GM19372 (cell line): ENCODE results near the gene TMEM250.

Experiments used
- ATAC-seq: cut with Tn5 transposase; IDR thresholded peaks from one replicate; pipeline ENCODE4 v1.9.1; 2021; ENCODE audit warnings: mild to moderate bottlenecking, low read depth, moderate library complexity; ENCODE audit not compliant: unreplicated experiment

TMEM250 gene

DNA sequence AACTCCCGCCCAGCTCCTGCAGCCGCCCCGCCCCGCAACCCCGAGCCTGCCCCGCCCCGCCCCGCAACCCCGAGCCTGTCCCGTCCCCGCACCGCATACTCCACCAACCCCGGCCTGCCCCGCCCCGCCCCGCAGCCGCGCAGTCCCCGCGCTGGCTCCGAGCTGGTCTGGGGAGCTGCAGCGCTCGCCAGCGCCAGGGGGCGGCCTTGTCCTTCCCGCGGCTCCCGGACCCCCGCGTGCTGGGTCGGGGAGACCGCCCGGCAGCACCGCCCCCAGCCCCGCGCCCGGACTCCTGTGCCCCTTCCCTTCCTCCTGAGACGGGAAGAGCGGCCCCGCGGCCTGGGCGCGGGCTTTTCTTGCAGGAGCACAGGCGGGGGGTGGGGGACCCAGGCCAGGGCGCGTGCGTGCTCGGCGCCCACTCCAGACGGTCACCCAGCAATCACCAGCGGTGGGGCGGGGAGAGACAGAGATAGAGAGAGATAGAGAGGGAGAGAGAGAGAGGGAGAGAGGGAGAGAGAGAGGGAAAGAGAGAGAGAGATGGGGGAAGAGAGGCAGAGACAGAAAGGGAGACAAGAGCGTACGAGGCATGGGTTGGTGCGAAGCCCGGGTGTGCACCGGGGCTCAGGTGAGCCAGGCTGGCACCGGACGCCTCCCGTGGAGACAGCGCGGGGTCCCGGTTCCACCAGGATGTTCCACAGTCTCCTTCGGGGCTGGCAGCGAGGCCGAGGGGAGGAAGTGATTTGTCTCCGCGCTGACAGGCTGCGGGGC is 14.7 kb upstream of the TMEM250 start:
- ATAC-seq = no peak

- ATAC-seq = no peak
These were observed 13.9 kb upstream of the TMEM250 start for GRCh38 chr9:136132512-136133050.

DNA sequence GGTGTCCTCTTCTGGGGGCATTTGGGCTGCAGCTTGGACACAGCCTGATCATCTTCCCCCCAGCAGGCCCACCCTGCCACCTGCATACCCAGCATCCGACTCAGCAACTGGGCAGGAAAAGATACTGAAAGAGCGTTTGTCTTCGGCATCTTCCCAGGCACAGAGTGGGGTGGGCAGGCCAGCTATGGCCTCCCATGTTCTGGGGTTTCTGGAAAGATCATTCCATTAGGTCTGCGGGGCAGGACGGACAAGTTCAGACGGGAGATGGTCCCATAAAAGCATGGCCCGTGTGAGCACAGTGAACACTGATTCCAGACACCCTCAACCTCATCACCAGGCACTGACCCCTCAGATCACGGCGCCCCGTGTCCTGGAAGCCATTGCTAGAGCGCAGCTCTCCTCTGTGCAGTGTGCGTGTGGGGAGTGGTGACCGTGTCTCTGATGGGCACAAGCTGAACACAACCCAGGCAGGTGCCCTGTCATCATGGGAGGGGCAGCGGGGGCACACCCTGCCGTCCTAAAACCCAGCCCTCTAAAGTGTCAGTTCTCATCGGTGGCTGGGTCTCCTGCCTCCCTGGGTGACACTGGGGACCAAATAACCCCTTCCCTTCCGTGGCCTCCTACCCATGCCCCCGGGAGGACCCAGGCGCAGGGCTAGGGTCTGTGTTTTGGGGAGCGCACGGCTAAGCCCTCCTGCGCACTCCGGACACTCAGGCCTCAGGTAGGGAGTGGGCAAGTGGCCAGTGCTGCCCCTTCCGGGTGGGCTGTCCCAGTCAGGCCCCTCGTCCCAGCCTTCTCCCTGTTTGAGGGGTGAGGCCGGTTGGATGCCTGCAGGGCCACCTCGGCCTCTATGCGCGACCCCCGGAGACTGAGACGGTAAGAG is 13.2 kb upstream of the TMEM250 start:
- ATAC-seq = no peak

GRCh38 chr9:136129176-136129575 is 10.5 kb upstream of the TMEM250 start:
- ATAC-seq = no peak

- no peak for ATAC-seq
These were observed 9.8 kb upstream of the TMEM250 start for GRCh38 chr9:136128436-136128835.

DNA sequence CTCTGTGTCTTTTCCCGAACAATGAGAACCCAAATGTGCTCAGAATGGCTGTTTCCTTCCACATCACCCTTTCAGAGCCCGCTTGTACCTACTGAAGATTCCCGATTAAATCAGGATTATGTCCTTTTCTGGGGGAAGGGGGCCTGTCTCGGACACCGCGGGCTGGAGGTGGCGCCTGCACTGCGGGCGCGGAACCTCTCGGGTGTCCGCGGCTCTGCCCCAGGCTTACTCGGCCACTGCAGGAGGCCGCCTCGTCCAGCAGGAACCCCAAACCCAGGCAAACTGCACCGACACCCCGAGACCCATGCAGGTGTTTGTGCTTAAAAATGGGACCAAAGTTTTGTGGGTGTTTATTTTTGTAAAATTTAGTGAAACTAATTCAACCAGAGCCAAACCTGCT is 8.6 kb upstream of the TMEM250 start:
- ATAC-seq = no peak

- no peak for ATAC-seq
These were observed 6.5 kb upstream of the TMEM250 start for GRCh38 chr9:136124976-136125692.

DNA sequence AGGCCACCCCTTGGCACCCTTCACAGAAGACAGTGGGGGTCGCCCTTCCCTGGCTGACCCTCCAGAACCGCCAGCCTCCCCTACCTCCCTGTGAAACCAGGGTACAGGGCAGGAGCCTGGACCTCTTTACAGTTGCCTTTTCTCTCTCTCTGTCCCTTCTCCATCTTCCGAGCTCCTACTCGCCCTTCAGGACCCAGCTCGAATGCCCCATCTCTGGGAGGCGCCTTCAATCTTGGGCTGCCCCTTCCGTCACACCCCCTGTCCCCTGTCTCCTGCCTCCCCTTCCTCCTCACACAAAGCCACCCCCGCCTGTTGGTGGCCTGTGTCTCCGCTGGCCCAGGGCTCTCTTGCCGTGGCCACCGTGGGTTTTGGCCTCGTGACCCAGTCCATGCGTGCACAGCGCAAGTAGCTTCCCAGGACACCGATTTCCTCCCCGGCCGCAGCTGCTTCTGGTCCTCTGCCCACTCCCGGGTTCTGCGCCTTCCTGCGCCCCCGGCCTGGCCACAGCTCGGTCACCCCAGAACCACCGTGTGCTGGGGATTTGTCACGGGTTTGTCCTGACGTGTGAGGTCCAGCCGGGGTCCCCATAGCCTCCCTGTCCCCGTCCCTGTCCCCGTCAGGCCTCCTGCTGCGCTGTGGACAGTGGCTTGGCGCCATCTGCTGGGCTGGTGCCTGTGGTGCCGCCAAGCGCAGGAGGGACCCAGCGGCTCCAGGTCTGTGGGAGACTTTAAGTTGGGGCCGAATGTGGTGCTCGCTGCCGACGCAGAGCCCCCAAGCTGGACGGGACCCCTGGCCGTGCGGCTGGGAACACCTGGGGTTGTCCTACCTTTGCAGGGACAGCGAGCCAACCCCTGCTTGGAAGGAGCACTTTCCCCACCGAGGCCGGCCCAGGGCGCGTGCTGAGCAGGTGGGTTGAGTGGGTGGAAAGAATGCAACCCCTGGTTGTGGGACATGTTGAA is 4.0 kb upstream of the TMEM250 start:
- no peak for ATAC-seq

DNA sequence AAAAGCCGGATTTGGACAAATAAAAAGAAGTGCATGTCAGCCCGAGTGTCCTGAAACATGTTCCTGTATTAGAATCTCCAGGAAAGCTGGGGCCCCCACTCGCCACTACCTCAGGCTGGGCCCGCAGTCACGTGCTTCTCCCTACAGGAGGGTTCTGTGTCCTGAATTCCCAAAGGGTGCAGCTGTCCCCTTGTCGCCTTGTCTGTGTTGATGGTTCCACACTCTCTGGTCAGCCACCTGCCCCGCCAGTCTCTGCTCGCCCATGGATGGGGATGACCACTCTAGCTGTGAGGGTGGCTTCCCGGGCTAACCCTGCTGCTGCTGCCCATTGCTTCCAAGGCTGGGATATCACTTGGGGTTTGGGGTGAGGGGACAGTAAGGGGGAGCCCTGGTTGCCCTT is 3.1 kb upstream of the TMEM250 start:
- ATAC-seq = no peak

GRCh38 chr9:136120438-136120844 is 1.8 kb upstream of the TMEM250 start:
- no peak for ATAC-seq

GRCh38 chr9:136119883-136120393 is 1.3 kb upstream of the TMEM250 start:
- ATAC-seq = no peak

- no peak for ATAC-seq
These were observed 597 bp upstream of the TMEM250 start for GRCh38 chr9:136119061-136119882.

DNA sequence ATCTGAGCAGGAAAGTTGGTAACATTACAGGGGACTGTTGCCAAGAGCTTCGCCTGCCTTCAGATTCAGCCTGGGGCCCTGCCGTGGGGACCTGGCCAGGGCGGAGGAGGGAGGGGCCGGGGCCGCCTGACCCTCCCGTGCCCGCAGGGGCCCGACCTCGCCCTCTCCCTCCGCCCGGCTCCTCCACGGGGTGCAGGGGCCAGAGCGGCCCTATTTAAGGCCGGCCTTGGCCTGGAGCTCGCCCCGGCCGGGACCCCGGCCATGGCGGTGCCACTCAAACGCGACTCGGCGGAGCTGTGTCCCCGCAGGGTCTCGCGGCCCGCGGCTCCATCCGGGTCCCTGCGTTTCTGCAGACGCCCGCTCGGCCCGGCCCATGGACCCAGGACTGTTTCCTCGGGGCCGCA is 757 bp downstream of the TMEM250 start:
- peak; percentile 4 for ATAC-seq

DNA sequence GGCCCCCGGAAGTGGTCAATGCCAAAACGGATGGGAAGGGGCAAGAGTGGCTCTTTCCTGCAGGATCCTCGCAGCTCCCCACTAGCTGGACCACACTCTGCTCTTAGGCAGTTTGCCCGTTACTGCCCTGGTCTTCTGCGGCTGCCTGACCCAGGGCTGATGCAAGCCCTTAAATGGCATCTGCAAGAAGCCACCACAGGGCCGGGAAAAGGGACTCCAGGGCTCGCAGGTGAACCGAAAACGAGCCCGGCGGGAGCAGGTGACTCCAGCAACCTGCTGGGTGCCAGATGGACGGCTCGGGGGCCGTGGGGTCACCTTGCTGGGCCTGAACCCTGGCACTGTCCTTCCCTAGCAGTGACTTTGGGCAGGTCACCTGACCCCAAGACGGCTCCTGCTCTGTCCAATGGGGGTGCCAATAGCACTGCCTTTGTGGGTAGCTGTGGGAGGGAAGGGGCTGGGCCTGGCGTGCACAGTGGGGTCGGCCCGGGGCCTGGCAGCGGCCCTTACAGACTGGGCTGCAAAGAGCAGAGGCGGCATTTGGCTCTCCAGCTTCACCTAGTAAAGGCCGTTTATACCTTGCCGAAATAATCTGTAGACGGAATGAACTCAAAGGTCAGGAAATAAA is 1.3 kb downstream of the TMEM250 start:
- no peak for ATAC-seq

DNA sequence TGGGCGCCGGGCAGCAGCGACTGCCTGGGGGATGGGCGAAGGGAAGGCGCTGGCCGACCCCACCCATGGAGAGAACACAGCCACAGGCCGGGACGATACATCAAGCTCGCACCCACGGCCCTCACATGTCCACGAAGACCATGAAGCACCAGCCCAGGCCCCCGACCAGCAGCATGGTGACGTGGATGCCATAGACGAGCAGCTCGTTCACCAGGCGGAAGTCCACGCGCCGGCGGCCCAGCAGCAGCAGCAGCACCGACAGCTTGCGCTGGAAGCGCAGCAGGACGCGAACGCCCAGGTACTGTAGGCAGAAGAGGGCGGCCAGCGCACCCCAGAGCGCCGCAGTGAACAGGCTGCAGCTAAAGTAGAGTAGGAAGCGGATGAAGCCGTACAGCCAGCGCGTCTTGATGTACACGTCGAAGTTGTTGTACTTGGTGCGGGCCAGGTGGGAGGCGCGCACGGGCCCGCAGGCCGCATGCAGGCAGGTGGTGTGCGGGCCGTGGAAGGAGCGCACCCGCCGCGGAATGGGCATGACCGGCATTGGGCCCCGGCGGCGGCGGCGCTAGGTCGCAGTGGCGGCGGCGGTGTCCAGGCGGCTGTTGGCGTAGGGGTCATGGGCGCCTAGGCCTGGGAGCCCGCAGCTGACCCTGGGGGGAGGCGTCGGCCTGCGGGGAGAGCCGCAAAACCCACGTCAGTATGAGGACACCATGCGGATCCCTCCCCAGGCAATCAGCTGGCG is 2.1 kb downstream of the TMEM250 start:
- no peak for ATAC-seq

- no peak for ATAC-seq
These were observed 2.9 kb downstream of the TMEM250 start for GRCh38 chr9:136115641-136116359.

- ATAC-seq = no peak
These were observed 3.5 kb downstream of the TMEM250 start for GRCh38 chr9:136115206-136115605.
